ENCODE data around the gene CMPK2.

CMPK2 gene

GRCh38 chr2:6876309-6876708, 10.6 kb upstream of the CMPK2 start (continued):
- TF ChIP-seq ARNTL (CRISPR knock-in tag; IDR thresholded peaks at IDR 0.05; ENCODE audit: borderline replicate concordance, low read depth): no peak
- no peak for TF ChIP-seq ZNF8 (CRISPR knock-in tag; IDR thresholded peaks at IDR 0.05)
- no peak for TF ChIP-seq CREB5 (CRISPR knock-in tag; IDR thresholded peaks at IDR 0.05; ENCODE audit: low read depth)
- TF ChIP-seq PPARA (CRISPR knock-in tag; IDR thresholded peaks at IDR 0.05; ENCODE audit: borderline replicate concordance): no peak

GRCh38 chr2:6874032-6874431, 8.3 kb upstream of the CMPK2 start:
- ATAC-seq: no peak
- TF ChIP-seq TCF4 (CRISPR knock-in tag; IDR thresholded peaks at IDR 0.05; ENCODE audit: borderline replicate concordance) (no peak), RARB (CRISPR knock-in tag; IDR thresholded peaks at IDR 0.05) (no peak), BACH2 (CRISPR knock-in tag; IDR thresholded peaks at IDR 0.05; ENCODE audit: borderline replicate concordance) (no peak), CSDC2 (CRISPR knock-in tag; IDR thresholded peaks at IDR 0.05) (no peak), ZNF70 (CRISPR knock-in tag; IDR thresholded peaks at IDR 0.05) (no peak), CSRNP3 (CRISPR knock-in tag; IDR thresholded peaks at IDR 0.05) (no peak), GLIS3 (CRISPR knock-in tag; IDR thresholded peaks at IDR 0.05) (no peak), ARNTL (CRISPR knock-in tag; IDR thresholded peaks at IDR 0.05; ENCODE audit: borderline replicate concordance, low read depth) (no peak), ZFP3 (CRISPR knock-in tag; IDR thresholded peaks at IDR 0.05) (no peak), TOX (CRISPR knock-in tag; IDR thresholded peaks at IDR 0.05; ENCODE audit: borderline replicate concordance) (no peak), OSR1 (CRISPR knock-in tag; IDR thresholded peaks at IDR 0.05) (no peak), ZNF565 (CRISPR knock-in tag; conservative IDR thresholded peaks at IDR 0.05; ENCODE audit: low read depth) (no peak), ZFP30 (CRISPR knock-in tag; IDR thresholded peaks at IDR 0.05) (no peak), ZNF8 (CRISPR knock-in tag; IDR thresholded peaks at IDR 0.05) (no peak), CREB5 (CRISPR knock-in tag; IDR thresholded peaks at IDR 0.05; ENCODE audit: low read depth) (no peak), POU6F1 (CRISPR knock-in tag; IDR thresholded peaks at IDR 0.05; ENCODE audit: borderline replicate concordance, low read depth) (no peak), SNAI2 (CRISPR knock-in tag; IDR thresholded peaks at IDR 0.05) (no peak), PATZ1 (CRISPR knock-in tag; IDR thresholded peaks at IDR 0.05; ENCODE audit: borderline replicate concordance) (no peak), ZC3H10 (CRISPR knock-in tag; IDR thresholded peaks at IDR 0.05) (no peak), TSHZ2 (CRISPR knock-in tag; IDR thresholded peaks at IDR 0.05) (no peak)
